NCI-H2171 treated with DMSO at 0.1 percent for 48 hours (cell line): ENCODE results near the gene OTUD3.

Source experiments
- DNase-seq: peaks from one replicate; lab custom pipeline; 2025; lab: John Stamatoyannopoulos, UW

Gene OTUD3

DNA sequence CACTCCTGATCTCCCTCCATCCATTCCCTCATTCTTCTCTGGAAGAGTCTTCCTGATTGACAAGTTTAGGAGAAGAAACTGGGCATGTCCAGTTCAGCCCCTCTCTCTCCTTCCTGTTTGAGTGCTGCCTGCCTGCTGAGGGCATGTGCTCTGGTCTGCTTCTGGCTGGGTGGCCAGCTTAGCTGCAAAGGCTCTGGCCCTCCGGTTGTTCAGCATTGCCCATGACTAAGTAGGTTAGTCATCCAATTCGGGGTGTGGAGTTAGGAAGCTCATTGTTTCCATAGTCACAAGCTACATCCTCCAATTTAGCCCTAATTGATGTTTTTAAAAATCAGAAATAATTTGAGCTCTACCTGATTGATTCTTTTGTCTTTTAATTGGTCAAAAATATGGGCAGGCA, 66.8 kb downstream of the OTUD3 start:
- no peak for DNase-seq

DNA sequence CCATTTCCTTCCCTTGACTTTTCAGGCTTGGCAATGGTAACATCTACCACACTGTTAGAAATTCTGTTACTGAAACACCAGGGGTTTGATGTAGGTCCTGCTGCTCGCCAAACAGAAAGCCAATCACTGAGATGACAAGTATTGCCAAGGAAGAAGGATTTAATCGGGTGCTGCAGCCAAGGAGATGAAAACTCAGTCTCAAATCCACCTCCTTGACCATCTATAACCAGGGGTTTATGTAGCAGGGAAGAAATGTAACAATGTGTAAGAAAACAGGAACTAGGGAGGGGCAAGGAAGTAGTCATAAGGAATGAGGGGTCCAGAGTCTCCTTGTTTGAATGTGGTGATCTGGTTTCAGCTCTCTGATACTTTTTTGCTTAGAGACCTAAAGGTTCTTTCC, 71.9 kb downstream of the OTUD3 start:
- no peak for DNase-seq

DNA sequence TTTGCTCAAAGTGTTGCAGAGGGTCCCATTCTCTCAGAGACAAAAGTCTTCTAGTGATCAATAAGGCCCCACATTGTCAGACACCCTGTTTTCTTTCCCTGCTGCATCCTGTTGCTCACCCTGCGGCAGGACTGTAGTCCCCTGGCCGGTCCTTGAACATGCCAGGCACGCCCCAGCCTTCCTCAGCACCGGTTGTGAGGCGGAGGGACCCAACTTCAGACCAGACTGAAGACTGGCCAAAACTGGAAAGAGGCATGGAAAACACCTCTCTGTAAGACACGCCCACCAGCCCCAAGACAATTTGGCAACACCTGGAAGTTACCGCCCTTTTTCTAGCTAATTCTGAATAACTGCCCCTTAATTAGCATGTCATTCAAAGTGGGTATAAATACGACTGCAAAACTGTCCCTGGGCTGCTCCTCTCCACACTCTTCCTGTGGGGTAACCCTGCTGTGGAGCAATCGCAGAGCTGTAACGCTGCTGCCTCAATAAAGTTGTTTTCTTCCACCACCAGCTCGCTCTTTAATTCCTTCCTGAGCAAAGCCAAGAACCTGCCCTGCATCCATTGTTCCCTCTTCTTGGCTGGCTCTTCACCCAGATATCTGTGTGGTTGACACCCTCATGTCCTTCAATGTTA, 73.5 kb downstream of the OTUD3 start:
- DNase-seq = no peak

DNA sequence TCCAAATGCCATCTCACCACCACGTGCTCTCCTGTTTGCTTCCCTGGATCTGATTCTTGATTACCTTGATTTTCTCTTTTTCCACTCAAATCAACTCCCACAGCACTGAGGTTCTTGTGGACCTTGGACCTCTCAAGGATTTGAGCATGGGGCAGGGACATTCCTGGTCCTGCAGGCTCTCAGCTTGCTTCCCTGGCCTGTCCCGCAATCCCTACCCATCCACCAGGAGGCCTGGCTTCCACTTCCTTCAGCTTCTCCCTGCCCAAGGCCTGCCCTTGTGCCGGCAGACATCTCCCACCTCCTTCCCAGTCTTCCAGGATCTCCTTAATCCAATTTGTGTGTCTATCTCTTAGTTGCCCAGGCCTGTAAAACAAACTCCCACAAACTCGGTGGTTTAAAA, 75.6 kb downstream of the OTUD3 start:
- no peak for DNase-seq

DNA sequence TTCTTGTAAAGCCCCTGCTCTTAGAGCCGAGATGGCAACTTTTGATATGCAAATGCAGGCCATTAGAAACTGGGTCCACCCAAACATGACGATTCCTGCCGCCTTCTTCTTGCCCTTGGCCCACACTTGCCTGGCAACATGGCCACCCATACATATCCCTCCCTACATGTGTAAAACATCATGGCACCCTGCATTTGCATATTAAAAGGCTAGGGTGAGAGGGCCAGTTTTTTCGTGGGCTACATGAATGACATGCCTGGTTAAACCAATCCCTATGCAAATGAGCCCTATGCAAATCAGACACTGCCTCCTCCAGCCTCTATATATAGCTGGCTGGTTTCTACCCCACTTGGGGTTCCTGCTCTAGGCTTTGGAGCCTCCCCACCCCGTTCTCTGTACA, 78.4 kb downstream of the OTUD3 start:
- no peak for DNase-seq
